ENCODE results near the gene ACTRT3.

DNA sequence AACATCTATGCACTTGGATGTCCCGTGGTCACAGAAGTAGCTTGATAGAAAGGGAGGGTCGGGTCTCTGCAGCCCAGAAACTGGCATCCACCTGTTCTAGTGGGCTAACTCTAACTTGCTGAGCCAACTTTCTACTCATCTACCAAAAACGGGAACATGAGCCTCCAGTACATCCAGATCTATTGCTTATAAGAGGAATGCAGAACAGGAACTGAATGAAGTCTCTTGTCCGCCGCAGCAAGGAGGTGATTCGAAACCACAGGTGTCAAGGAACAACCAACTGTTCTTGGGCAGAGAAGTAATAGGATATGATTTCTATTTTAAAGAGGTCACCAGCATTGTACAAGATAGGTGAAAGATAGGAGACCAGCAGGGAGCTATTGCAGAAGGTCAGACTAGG, 22.4 kb downstream of the ACTRT3 start:
- TF ChIP-seq KLF9 (CRISPR knock-in tag; IDR thresholded peaks at IDR 0.05; ENCODE audit: low read depth) = no peak
- no peak for TF ChIP-seq MAZ (IDR thresholded peaks at IDR 0.05; ENCODE audit: borderline replicate concordance, low read depth, low read length)
- TF ChIP-seq MAZ (CRISPR knock-in tag; IDR thresholded peaks at IDR 0.05; ENCODE audit: low read depth) = no peak
- TF ChIP-seq TAF1 (CRISPR knock-in tag; IDR thresholded peaks at IDR 0.05) = no peak
- no peak for TF ChIP-seq PBX2 (CRISPR knock-in tag; IDR thresholded peaks at IDR 0.05)
- TF ChIP-seq EZH2 (conservative IDR thresholded peaks at IDR 0.05; ENCODE audit: low read depth, low read length) = no peak
- no peak for TF ChIP-seq ERF (CRISPR knock-in tag; IDR thresholded peaks at IDR 0.05)
- TF ChIP-seq ZBTB8A (CRISPR knock-in tag; IDR thresholded peaks at IDR 0.05; ENCODE audit: borderline replicate concordance, low read depth) = no peak
- no peak for TF ChIP-seq GFI1 (CRISPR knock-in tag; IDR thresholded peaks at IDR 0.05; ENCODE audit: borderline replicate concordance)
- no peak for TF ChIP-seq ZNF709 (CRISPR knock-in tag; IDR thresholded peaks at IDR 0.05)
- TF ChIP-seq, protein P1, sequence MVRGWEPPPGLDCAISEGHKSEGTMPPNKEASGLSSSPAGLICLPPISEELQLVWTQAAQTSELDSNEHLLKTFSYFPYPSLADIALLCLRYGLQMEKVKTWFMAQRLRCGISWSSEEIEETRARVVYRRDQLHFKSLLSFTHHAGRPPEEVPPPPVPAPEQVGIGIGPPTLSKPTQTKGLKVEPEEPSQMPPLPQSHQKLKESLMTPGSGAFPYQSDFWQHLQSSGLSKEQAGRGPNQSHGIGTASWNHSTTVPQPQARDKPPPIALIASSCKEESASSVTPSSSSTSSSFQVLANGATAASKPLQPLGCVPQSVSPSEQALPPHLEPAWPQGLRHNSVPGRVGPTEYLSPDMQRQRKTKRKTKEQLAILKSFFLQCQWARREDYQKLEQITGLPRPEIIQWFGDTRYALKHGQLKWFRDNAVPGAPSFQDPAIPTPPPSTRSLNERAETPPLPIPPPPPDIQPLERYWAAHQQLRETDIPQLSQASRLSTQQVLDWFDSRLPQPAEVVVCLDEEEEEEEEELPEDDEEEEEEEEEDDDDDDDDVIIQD (CRISPR knock-in tag; IDR thresholded peaks at IDR 0.05; ENCODE audit: low read depth) = no peak
- no peak for TF ChIP-seq E2F5 (CRISPR knock-in tag; conservative IDR thresholded peaks at IDR 0.05)
- TF ChIP-seq ISL2 (CRISPR knock-in tag; IDR thresholded peaks at IDR 0.05) = no peak
- TF ChIP-seq SRSF1 (optimal IDR thresholded peaks at IDR 0.05; ENCODE audit: low read depth, low read length) = no peak
- no peak for TF ChIP-seq SETDB1 (CRISPR knock-in tag; IDR thresholded peaks at IDR 0.05; ENCODE audit: borderline replicate concordance)
